Hippocampal formation (tissue), 2 donors: ENCODE results near the gene SF3B2.
"Not testable (repeated sequence)": the region's sequence is repeated elsewhere in the genome, so short reads cannot be mapped to it uniquely, and the experiment has no call there.

Experiments used
- DNase-seq, 2 donors: peaks; one replicate each; lab custom pipeline; 2025; lab: John Stamatoyannopoulos, UW

The SF3B2 gene

GRCh38 chr11:66106786-66107599 lies 54.8 kb downstream of the SF3B2 start:
- no peak for DNase-seq

GRCh38 chr11:66107600-66108510 lies 55.7 kb downstream of the SF3B2 start:
- DNase-seq = no peak

DNA sequence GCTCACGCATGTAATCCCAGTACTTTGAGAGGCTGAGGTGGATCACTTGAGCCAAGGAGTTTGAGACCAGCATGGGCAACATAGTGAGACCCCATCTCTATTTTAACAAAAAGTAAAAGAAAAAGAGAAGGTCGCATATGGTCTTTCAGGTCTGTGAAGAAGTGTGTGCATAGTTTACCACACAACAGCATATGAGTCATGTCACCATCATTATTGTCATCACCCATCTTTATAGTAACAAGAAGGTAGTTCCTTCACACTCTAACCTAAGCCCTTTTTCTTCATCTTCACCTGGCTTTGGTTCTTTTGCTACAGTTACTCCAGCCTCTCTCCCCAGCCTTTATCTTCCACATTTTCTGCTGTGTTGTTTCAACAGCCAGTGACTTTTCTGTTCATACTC lies 57.1 kb downstream of the SF3B2 start:
- DNase-seq = no peak

DNA sequence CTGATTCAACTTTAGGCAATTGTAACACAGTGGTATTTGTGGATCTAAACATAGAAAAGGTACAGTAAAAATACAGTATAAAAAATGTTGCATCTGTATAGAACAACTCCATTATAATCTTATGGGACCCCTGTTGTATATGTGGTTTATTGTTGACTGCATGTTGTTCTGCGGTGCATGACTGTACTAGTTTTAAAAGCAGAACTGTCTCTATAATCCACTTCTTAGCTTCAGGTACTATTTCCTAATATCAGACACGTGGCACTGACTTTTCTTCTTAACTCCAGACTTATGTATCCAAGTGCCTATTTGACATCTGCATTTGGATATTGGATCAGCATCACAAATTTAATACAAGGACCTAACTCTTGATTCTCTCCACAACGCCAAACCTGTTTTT lies 59.0 kb downstream of the SF3B2 start:
- no peak for DNase-seq

DNA sequence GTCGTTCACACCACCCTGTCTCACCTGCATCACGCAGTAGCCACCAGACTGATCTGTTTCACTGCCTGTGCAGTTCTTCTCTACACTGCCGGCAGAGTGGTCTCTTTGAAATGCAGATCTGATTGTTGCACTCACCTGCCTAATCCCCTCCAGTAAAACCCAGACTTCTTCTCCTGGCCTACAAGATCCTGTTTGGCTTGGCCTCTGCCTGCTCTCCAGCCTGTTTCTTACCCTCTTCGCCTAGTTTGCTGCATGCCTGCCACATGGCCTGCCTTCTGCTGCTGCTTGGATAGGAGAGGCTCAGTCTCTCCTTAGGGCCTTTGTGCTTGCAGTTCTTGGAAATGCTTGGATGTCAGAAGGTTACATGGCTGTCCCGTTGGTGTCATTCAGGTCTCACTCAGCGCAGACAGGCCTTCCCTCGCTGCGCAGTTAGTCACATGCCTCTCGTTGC lies 59.9 kb downstream of the SF3B2 start:
- DNase-seq = no peak

DNA sequence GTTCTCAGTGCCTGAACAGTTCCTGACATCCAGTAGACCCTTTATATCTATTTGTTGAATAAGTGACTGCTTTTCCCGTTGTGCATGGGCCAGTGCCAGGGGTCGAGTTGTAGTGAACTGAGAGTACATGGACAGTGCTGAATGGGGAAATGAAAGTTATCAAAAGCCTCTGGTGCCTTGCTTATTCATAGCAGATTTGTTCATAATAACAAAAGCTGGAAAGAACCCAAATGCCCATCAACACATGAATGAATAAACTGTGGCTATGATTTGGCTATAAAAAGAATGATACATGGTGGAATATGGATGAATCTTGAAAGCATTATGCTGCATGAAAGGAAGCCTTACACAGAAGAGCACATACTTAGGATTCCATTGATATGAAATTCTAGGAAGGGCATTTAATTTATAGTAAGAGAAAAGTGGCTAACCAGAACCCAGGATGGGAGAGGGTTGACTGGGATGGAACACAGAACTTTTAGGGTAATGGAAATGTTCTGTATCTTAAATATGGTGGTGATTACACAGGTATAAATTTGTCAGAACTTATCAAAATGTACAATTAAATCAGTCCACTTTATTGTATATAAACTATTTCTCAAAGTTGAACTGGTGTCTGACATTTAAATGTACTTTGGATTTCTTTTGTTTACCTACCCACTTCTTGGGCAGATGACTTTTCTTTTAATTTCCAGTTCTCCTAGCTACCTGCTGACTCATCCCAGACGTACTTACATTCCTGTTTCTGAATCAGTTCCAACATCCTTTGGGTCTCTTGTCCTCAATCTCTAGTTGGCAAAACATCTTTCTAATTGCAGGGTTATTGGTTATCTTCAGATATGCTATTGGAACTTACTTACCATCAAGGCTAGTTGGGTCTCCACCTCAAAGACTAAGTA lies 60.7 kb downstream of the SF3B2 start:
- no peak for DNase-seq

GRCh38 chr11:66114957-66115356 lies 62.8 kb downstream of the SF3B2 start:
- DNase-seq = not testable (repeated sequence)

GRCh38 chr11:66115638-66116301 lies 63.6 kb downstream of the SF3B2 start:
- no peak for DNase-seq

DNA sequence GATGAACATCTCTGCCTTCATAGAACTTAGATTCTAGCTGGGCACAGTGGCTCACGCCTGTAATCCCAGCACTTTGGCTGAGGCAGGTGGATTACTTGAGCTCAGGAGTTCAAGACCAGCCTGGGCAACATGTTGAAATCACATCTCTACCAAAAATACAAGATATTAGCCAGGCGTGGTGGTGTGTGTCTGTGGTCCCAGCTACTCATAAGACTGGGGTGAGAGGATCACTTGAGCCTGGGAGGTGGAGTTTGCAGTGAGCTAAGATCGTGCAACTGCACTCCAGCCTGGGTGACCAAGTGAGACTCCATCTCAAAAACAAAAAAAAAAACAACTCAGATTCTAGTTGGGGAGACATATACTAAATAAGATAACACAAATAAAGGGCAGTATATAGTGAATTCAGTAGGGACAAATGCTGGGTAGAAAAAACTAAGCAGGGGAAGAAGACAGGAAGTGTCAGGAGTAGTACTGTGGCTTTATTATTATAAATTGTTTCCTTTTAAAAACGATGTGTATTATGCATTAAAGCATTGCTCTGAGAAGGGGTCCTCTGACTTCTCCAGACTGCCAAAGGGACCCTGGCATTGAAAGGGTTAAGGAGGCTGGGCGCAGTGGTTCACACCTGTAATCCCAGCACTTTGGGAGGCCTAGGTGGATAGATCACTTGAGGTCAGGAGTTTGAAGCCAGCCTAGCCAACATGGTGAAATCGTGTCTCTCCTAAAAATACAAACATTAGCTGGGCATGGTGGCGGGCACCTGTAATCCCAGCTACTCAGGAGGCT lies 64.6 kb downstream of the SF3B2 start:
- DNase-seq = no peak

GRCh38 chr11:66118847-66119246 lies 66.7 kb downstream of the SF3B2 start:
- no peak for DNase-seq
